HG03066 (cell line): ENCODE results near the gene PEX14.

Experiments used
- ATAC-seq: cut with Tn5 transposase; IDR thresholded peaks from one replicate; pipeline ENCODE4 v1.9.1; 2021; ENCODE audit warnings: low read depth; ENCODE audit not compliant: unreplicated experiment

Gene PEX14

GRCh38 chr1:10640843-10641553 lies 166.2 kb downstream of the PEX14 start:
- no peak for ATAC-seq

- no peak for ATAC-seq
Observed at GRCh38 chr1:10641976-10642375, 167.2 kb downstream of the PEX14 start.

GRCh38 chr1:10642403-10643080 lies 167.8 kb downstream of the PEX14 start:
- no peak for ATAC-seq

GRCh38 chr1:10643607-10644306 lies 169.0 kb downstream of the PEX14 start:
- ATAC-seq: no peak

GRCh38 chr1:10644307-10645128 lies 169.8 kb downstream of the PEX14 start:
- no peak for ATAC-seq

GRCh38 chr1:10646347-10646861 lies 171.7 kb downstream of the PEX14 start:
- no peak for ATAC-seq

- ATAC-seq: no peak
Observed at GRCh38 chr1:10647414-10648170, 172.8 kb downstream of the PEX14 start.

GRCh38 chr1:10648689-10649516 lies 174.2 kb downstream of the PEX14 start:
- no peak for ATAC-seq

GRCh38 chr1:10649517-10650201 lies 174.9 kb downstream of the PEX14 start:
- no peak for ATAC-seq

- no peak for ATAC-seq
Observed at GRCh38 chr1:10650556-10651388, 176.0 kb downstream of the PEX14 start.

GRCh38 chr1:10651389-10651766 lies 176.6 kb downstream of the PEX14 start:
- no peak for ATAC-seq

GRCh38 chr1:10651793-10652192 lies 177.0 kb downstream of the PEX14 start:
- ATAC-seq: no peak

GRCh38 chr1:10652626-10653025 lies 177.9 kb downstream of the PEX14 start:
- ATAC-seq: no peak

- ATAC-seq: no peak
Observed at GRCh38 chr1:10653370-10654125, 178.8 kb downstream of the PEX14 start.

- ATAC-seq: no peak
Observed at GRCh38 chr1:10655002-10655401, 180.3 kb downstream of the PEX14 start.

- ATAC-seq: no peak
Observed at GRCh38 chr1:10656431-10656830, 181.7 kb downstream of the PEX14 start.
